HCT116 (cell line): Measurements from ENCODE around the gene MSI2.

Experiments used
- EZH2 ChIP-seq: fragments of 200-600 bp; sonication (generic); IDR thresholded peaks from 2 replicates; pipeline ENCODE4 v1.6.1; 2017; ENCODE audit warnings: antibody characterized with exemption, mixed run types
- POLR2A ChIP-seq: IDR thresholded peaks from 2 replicates; pipeline ENCODE4 v1.7.0; 2011; ENCODE audit warnings: borderline replicate concordance; ENCODE audit not compliant: insufficient read depth, insufficient read length; ENCODE audit errors: extremely low read depth
- POLR2AphosphoS5 ChIP-seq: IDR thresholded peaks from 2 replicates; pipeline ENCODE4 v1.6.1; 2011; ENCODE audit warnings: mild to moderate bottlenecking, low read depth, low read length, moderate library complexity
- RAD21 ChIP-seq: IDR thresholded peaks from 2 replicates; pipeline ENCODE4 v1.6.1; 2012; ENCODE audit warnings: low read depth, mild to moderate bottlenecking
- TF ChIP-seq, protein P1 (sequence below), 3 experiments: fragments of 200-600 bp in 1 of 3; sonication (generic) in 1 of 3; IDR thresholded peaks in 2 of 3; conservative IDR thresholded peaks in 1 of 3; 2 replicates each; pipeline ENCODE4 v1.5.1; 2012 to 2017; ENCODE audit warnings: low read depth in 2 of 3, low read length in 2 of 3, antibody characterized with exemption in 1 of 3, borderline replicate concordance in 1 of 3, control low read depth in 1 of 3, mild to moderate bottlenecking in 1 of 3, mixed read lengths in 1 of 3, mixed run types in 1 of 3, moderate library complexity in 1 of 3; ENCODE audit not compliant: insufficient read depth in 1 of 3
- TF ChIP-seq, protein P2 (sequence below): IDR thresholded peaks from 2 replicates; pipeline ENCODE4 v1.6.1; 2012
- TF ChIP-seq, protein P3 (sequence below): IDR thresholded peaks from 2 replicates; pipeline ENCODE4 v1.6.1; 2012

DNA sequence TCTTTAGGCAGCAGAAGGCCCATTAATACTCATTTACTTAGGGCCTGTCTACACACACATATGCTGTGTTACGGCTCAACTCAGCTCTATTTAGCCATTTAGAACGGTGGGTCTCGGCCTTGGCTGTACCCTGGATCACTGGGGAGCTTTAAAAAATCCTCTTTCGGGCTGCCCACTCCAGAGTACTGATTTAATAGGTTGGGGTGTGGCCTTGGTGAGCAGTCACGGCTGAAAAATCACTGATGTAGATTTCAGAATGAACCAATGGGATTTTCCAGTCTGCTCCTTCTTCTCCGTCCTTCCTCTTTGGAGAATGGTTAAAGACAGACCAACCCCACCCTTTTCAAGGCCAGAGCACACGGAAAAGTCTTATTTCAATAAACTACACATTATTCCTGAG is 265.3 kb downstream of the MSI2 start:
- TF ChIP-seq, protein P1, sequence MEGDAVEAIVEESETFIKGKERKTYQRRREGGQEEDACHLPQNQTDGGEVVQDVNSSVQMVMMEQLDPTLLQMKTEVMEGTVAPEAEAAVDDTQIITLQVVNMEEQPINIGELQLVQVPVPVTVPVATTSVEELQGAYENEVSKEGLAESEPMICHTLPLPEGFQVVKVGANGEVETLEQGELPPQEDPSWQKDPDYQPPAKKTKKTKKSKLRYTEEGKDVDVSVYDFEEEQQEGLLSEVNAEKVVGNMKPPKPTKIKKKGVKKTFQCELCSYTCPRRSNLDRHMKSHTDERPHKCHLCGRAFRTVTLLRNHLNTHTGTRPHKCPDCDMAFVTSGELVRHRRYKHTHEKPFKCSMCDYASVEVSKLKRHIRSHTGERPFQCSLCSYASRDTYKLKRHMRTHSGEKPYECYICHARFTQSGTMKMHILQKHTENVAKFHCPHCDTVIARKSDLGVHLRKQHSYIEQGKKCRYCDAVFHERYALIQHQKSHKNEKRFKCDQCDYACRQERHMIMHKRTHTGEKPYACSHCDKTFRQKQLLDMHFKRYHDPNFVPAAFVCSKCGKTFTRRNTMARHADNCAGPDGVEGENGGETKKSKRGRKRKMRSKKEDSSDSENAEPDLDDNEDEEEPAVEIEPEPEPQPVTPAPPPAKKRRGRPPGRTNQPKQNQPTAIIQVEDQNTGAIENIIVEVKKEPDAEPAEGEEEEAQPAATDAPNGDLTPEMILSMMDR (IDR thresholded peaks at IDR 0.05 in 2 of 3, conservative IDR thresholded peaks at IDR 0.05 in 1 of 3; ENCODE audit: borderline replicate concordance in 1 of 3, insufficient read depth in 1 of 3, low read depth in 2 of 3, low read length in 2 of 3) = no peak
- TF ChIP-seq EZH2 (no peak), POLR2AphosphoS5 (no peak), POLR2A (no peak), RAD21 (no peak)
- TF ChIP-seq, protein P2, sequence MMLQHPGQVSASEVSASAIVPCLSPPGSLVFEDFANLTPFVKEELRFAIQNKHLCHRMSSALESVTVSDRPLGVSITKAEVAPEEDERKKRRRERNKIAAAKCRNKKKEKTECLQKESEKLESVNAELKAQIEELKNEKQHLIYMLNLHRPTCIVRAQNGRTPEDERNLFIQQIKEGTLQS = no peak
- TF ChIP-seq, protein P3, sequence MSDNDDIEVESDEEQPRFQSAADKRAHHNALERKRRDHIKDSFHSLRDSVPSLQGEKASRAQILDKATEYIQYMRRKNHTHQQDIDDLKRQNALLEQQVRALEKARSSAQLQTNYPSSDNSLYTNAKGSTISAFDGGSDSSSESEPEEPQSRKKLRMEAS = no peak
